Measurements from ENCODE around the gene HSH2D. TPM values are rescaled to one million over a fixed set of nuclear protein-coding genes. Genes with fewer than 3 reads are reported as not detected.

The HSH2D gene
- total and polyA plus RNA-seq, 4 experiments from 2014 or later = 5.5 to 18.8 (median 15.2) TPM

- CTCF ChIA-PET (ENCODE audit: partially characterized antibody) = interaction anchor here (1.0 to 7.6 kb wide), 6 partner anchors 18 to 48 kb away, joined by 3 to 84 read pairs (median 6); no protein-coding TSS in a partner anchor
Measured at GRCh38 chr19:16112778-16113177, 30.7 kb upstream of the HSH2D start.

GRCh38 chr19:16113727-16114126, 29.8 kb upstream of the HSH2D start:
- Mint-ChIP-seq H3K4me1 (peaks cover 33 to 70% (median 55%) of the 10 kb centered on the region in 4 donors), H3K27me3 (no peaks in the 10 kb centered on the region), H3K9me3 (peaks cover 0 to 3% (median 0%) of the 10 kb centered on the region in 8 donors), H3K36me3 (peaks cover 0 to 52% of the 10 kb centered on the region in 2 donors), H3K27ac (peak overlapping the region in 6 of 7 donors; percentile 42 to 88 (median 74)), H3K4me3 (peak overlapping the region; percentile 25 to 70 (median 55))
- H3K4me1 ChIP-seq (ENCODE audit: insufficient read depth, low read length) = peaks cover 63% of the 10 kb centered on the region
- no peaks in the 10 kb centered on the region for H3K27me3 ChIP-seq (ENCODE audit: insufficient read depth, low read length)
- ChIA-PET POLR2A (ENCODE audit: partially characterized antibody) (interaction anchor here (1.0 to 4.3 kb wide), 5 partner anchors 17 to 72 kb away, joined by 3 to 49 read pairs (median 15); partner anchors contain the start of genes FAM32A and TPM4), CTCF (ENCODE audit: partially characterized antibody) (interaction anchor here (1.0 to 7.6 kb wide), 4 partner anchors 19 to 49 kb away, joined by 3 to 84 read pairs (median 6); no protein-coding TSS in a partner anchor)
- no peak for DNase-seq
- peaks cover 8% of the 10 kb centered on the region for H3K36me3 ChIP-seq (ENCODE audit: insufficient read depth, low read length)
- H3K4me3 ChIP-seq (ENCODE audit: low read length in 2 of 2) = no peak overlapping the region
- H3K27ac ChIP-seq (ENCODE audit: low read depth, low read length) = no peak overlapping the region
- H3K9me3 ChIP-seq (ENCODE audit: control insufficient read depth in 1 of 2, low read length in 2 of 2) = no peaks in the 10 kb centered on the region
- intact Hi-C loops (cut with micrococcal nuclease) = no loop called here

More at GRCh38 chr19:16112778-16113177, 30.7 kb upstream of the HSH2D start:
- Histone ChIP-seq H3K27me3 (ENCODE audit: insufficient read depth, low read length) (no peaks in the 10 kb centered on the region), H3K4me1 (ENCODE audit: insufficient read depth, low read length) (peaks cover 54% of the 10 kb centered on the region), H3K9me3 (ENCODE audit: control insufficient read depth in 1 of 2, low read length in 2 of 2) (no peaks in the 10 kb centered on the region), H3K36me3 (ENCODE audit: insufficient read depth, low read length) (no peaks in the 10 kb centered on the region), H3K27ac (ENCODE audit: low read depth, low read length) (peak overlapping the region; percentile 94), H3K4me3 (ENCODE audit: low read length in 2 of 2) (peak overlapping the region; percentile 78 to 86)
- Mint-ChIP-seq H3K27ac (peak overlapping the region; percentile 96 to 99 (median 98)), H3K27me3 (no peaks in the 10 kb centered on the region), H3K9me3 (peaks cover 0 to 3% (median 0%) of the 10 kb centered on the region in 8 donors), H3K36me3 (peaks cover 0 to 44% of the 10 kb centered on the region in 2 donors), H3K4me1 (peaks cover 28 to 61% (median 47%) of the 10 kb centered on the region in 4 donors), H3K4me3 (peak overlapping the region; percentile 96 to 99 (median 98))
- POLR2A ChIA-PET (ENCODE audit: partially characterized antibody) = interaction anchor here (0.7 to 4.3 kb wide), 8 partner anchors 16 to 73 kb away, joined by 3 to 49 read pairs (median 4); partner anchors contain the start of genes FAM32A and TPM4
- no peak for DNase-seq
- intact Hi-C loops (cut with micrococcal nuclease) = no loop called here

- Histone ChIP-seq H3K4me1 (ENCODE audit: insufficient read depth, low read length) (peaks cover 77% of the 10 kb centered on the region), H3K9me3 (ENCODE audit: control insufficient read depth in 1 of 2, low read length in 2 of 2) (no peaks in the 10 kb centered on the region), H3K36me3 (ENCODE audit: insufficient read depth, low read length) (peaks cover 15% of the 10 kb centered on the region), H3K4me3 (ENCODE audit: low read length in 2 of 2) (no peak overlapping the region), H3K27ac (ENCODE audit: low read depth, low read length) (no peak overlapping the region), H3K27me3 (ENCODE audit: insufficient read depth, low read length) (no peaks in the 10 kb centered on the region)
- peak overlapping the region in 2 of 8 donors; percentile 2 to 52 for H3K4me3 Mint-ChIP-seq
- ChIA-PET POLR2A (ENCODE audit: partially characterized antibody) (interaction anchor here (0.8 to 2.3 kb wide), 3 partner anchors 29 to 45 kb away, joined by 4 to 11 read pairs (median 5); no protein-coding TSS in a partner anchor), CTCF (ENCODE audit: partially characterized antibody) (interaction anchor here (0.9 to 1.6 kb wide), 6 partner anchors 45 to 267 kb away, joined by 3 to 5 read pairs (median 4); no protein-coding TSS in a partner anchor)
- intact Hi-C loops (cut with micrococcal nuclease) = no loop called here
- H3K9me3 Mint-ChIP-seq = peaks cover 0 to 3% (median 0%) of the 10 kb centered on the region in 8 donors
- H3K27me3 Mint-ChIP-seq = no peaks in the 10 kb centered on the region
- H3K4me1 Mint-ChIP-seq = peaks cover 37 to 84% (median 65%) of the 10 kb centered on the region in 4 donors
- DNase-seq = no peak
- H3K36me3 Mint-ChIP-seq = peaks cover 6 to 65% of the 10 kb centered on the region in 2 donors
- peak overlapping the region in 5 of 7 donors; percentile 28 to 82 (median 66) for H3K27ac Mint-ChIP-seq
Measured at GRCh38 chr19:16115301-16116039, 28.0 kb upstream of the HSH2D start.

GRCh38 chr19:16116067-16116466, 27.4 kb upstream of the HSH2D start:
- CTCF ChIA-PET (ENCODE audit: partially characterized antibody) = interaction anchor here (0.9 to 1.7 kb wide), 6 partner anchors 46 to 267 kb away, joined by 3 to 6 read pairs (median 4); no protein-coding TSS in a partner anchor
- Mint-ChIP-seq H3K9me3 (peaks cover 0 to 3% (median 0%) of the 10 kb centered on the region in 8 donors), H3K36me3 (peaks cover 6 to 65% of the 10 kb centered on the region in 2 donors), H3K4me1 (peaks cover 37 to 82% (median 64%) of the 10 kb centered on the region in 4 donors), H3K27ac (peak overlapping the region in 5 of 7 donors; percentile 28 to 82 (median 66)), H3K27me3 (no peaks in the 10 kb centered on the region), H3K4me3 (peak overlapping the region in 2 of 8 donors; percentile 1 to 11)
- POLR2A ChIA-PET (ENCODE audit: partially characterized antibody) = interaction anchor here (0.7 to 2.3 kb wide), 2 partner anchors 46 to 61 kb away, joined by 3 to 11 read pairs; no protein-coding TSS in a partner anchor
- peaks cover 71% of the 10 kb centered on the region for H3K4me1 ChIP-seq (ENCODE audit: insufficient read depth, low read length)
- no peak overlapping the region for H3K27ac ChIP-seq (ENCODE audit: low read depth, low read length)
- peaks cover 15% of the 10 kb centered on the region for H3K36me3 ChIP-seq (ENCODE audit: insufficient read depth, low read length)
- H3K27me3 ChIP-seq (ENCODE audit: insufficient read depth, low read length) = no peaks in the 10 kb centered on the region
- intact Hi-C loops (cut with micrococcal nuclease) = no loop called here
- DNase-seq = no peak
- H3K4me3 ChIP-seq (ENCODE audit: low read length in 2 of 2) = no peak overlapping the region
- no peaks in the 10 kb centered on the region for H3K9me3 ChIP-seq (ENCODE audit: control insufficient read depth in 1 of 2, low read length in 2 of 2)

GRCh38 chr19:16117594-16118033, 25.9 kb upstream of the HSH2D start:
- POLR2A ChIA-PET (ENCODE audit: partially characterized antibody) = interaction anchor here (0.8 to 1.8 kb wide), 2 partner anchors 26 to 68 kb away, joined by 4 to 6 read pairs; partner anchors contain the start of genes FAM32A and HSH2D
- no peak overlapping the region for H3K27ac ChIP-seq (ENCODE audit: low read depth, low read length)
- H3K4me3 Mint-ChIP-seq = peak overlapping the region in 4 of 8 donors; percentile 23 to 66 (median 56)
- H3K27me3 ChIP-seq (ENCODE audit: insufficient read depth, low read length) = no peaks in the 10 kb centered on the region
- H3K4me1 ChIP-seq (ENCODE audit: insufficient read depth, low read length) = peaks cover 65% of the 10 kb centered on the region
- H3K36me3 ChIP-seq (ENCODE audit: insufficient read depth, low read length) = peaks cover 31% of the 10 kb centered on the region
- intact Hi-C loops (cut with micrococcal nuclease) = loop anchor here (2.0 kb wide), 1 partner anchor 25 kb away; the partner anchor contains the start of gene HSH2D
- H3K4me3 ChIP-seq (ENCODE audit: low read length in 2 of 2) = no peak overlapping the region
- no peaks in the 10 kb centered on the region for H3K27me3 Mint-ChIP-seq
- H3K9me3 Mint-ChIP-seq = no peaks in the 10 kb centered on the region
- CTCF ChIA-PET (ENCODE audit: partially characterized antibody) = interaction anchor here (1.0 to 2.6 kb wide), 7 partner anchors 22 to 76 kb away, joined by 3 to 8 read pairs (median 5); no protein-coding TSS in a partner anchor
- H3K36me3 Mint-ChIP-seq = peaks cover 15 to 66% of the 10 kb centered on the region in 2 donors
- H3K27ac Mint-ChIP-seq = peak overlapping the region; percentile 75 to 97 (median 87)
- H3K9me3 ChIP-seq (ENCODE audit: control insufficient read depth in 1 of 2, low read length in 2 of 2) = no peaks in the 10 kb centered on the region
- no peak for DNase-seq
- H3K4me1 Mint-ChIP-seq = peaks cover 31 to 67% (median 55%) of the 10 kb centered on the region in 4 donors

- peaks cover 15 to 68% of the 10 kb centered on the region in 2 donors for H3K36me3 Mint-ChIP-seq
- peak overlapping the region; percentile 80 to 97 (median 94) for H3K27ac Mint-ChIP-seq
- POLR2A ChIA-PET (ENCODE audit: partially characterized antibody) = interaction anchor here (0.8 to 1.8 kb wide), 2 partner anchors 25 to 67 kb away, joined by 4 to 6 read pairs; partner anchors contain the start of genes FAM32A and HSH2D
- intact Hi-C loops (cut with micrococcal nuclease) = loop anchor here (1.0 to 2.0 kb wide), 2 partner anchors 7 to 24 kb away; partner anchors contain the start of genes HSH2D and RAB8A
- H3K4me1 Mint-ChIP-seq = peaks cover 28 to 59% (median 48%) of the 10 kb centered on the region in 4 donors
- Histone ChIP-seq H3K27ac (ENCODE audit: low read depth, low read length) (peak overlapping the region; percentile 49), H3K36me3 (ENCODE audit: insufficient read depth, low read length) (peaks cover 38% of the 10 kb centered on the region), H3K4me1 (ENCODE audit: insufficient read depth, low read length) (peaks cover 56% of the 10 kb centered on the region), H3K9me3 (ENCODE audit: control insufficient read depth in 1 of 2, low read length in 2 of 2) (no peaks in the 10 kb centered on the region), H3K4me3 (ENCODE audit: low read length in 2 of 2) (peak overlapping the region in 1 of 2 donors; percentile 12), H3K27me3 (ENCODE audit: insufficient read depth, low read length) (no peaks in the 10 kb centered on the region)
- CTCF ChIA-PET (ENCODE audit: partially characterized antibody) = interaction anchor here (0.6 to 2.6 kb wide), 6 partner anchors 45 to 62 kb away, joined by 3 to 8 read pairs (median 4); no protein-coding TSS in a partner anchor
- H3K4me3 Mint-ChIP-seq = peak overlapping the region in 7 of 8 donors; percentile 54 to 93 (median 65)
- DNase-seq = no peak
- H3K9me3 Mint-ChIP-seq = no peaks in the 10 kb centered on the region
- no peaks in the 10 kb centered on the region for H3K27me3 Mint-ChIP-seq
Measured at GRCh38 chr19:16118489-16119033, 24.9 kb upstream of the HSH2D start.

Data from CD4-positive, alpha-beta memory T cell (primary cell).